ENCODE results near the gene CAPN5. TPM values are rescaled to one million over a fixed set of nuclear protein-coding genes. Genes with fewer than 3 reads are reported as not detected.

CAPN5 gene
- total and polyA plus RNA-seq, 5 donors = 2.9 to 6.9 (median 5.2) TPM

- no peak overlapping the region for H3K4me3 ChIP-seq (ENCODE audit: low read length)
- WGBS = 85% methylated on average over 3 of the region's 3 CpGs
- H3K4me1 ChIP-seq (ENCODE audit: control insufficient read depth, insufficient read depth, low read length) = no peaks in the 10 kb centered on the region
- no peaks in the 10 kb centered on the region for H3K27me3 ChIP-seq (ENCODE audit: control insufficient read depth, insufficient read depth)
- ATAC-seq = no peak
- H3K9me3 ChIP-seq (ENCODE audit: control insufficient read depth, low read length) = no peaks in the 10 kb centered on the region
- no peak overlapping the region for H3K27ac ChIP-seq (ENCODE audit: low read length)
- intact Hi-C loops (cut with DNase I) = loop anchor here in 1 of 4 donors (10.0 kb wide), 1 partner anchor 297 kb away; no protein-coding TSS in a partner anchor
- no peak for DNase-seq
Observed at GRCh38 chr11:77031599-77031998, 35.2 kb upstream of the CAPN5 start.

- ATAC-seq = no peak
- Histone ChIP-seq H3K27ac (ENCODE audit: low read length) (no peak overlapping the region), H3K27me3 (ENCODE audit: control insufficient read depth, insufficient read depth) (no peaks in the 10 kb centered on the region), H3K4me1 (ENCODE audit: control insufficient read depth, insufficient read depth, low read length) (peaks cover 4% of the 10 kb centered on the region), H3K4me3 (ENCODE audit: low read length) (no peak overlapping the region), H3K9me3 (ENCODE audit: control insufficient read depth, low read length) (no peaks in the 10 kb centered on the region)
- intact Hi-C loops (cut with DNase I) = loop anchor here in 1 of 4 donors (10.0 kb wide), 1 partner anchor 300 kb away; no protein-coding TSS in a partner anchor
- DNase-seq = no peak
- WGBS = 81% methylated on average over 2 of the region's 2 CpGs
Observed at GRCh38 chr11:77035039-77035438, 31.7 kb upstream of the CAPN5 start.

GRCh38 chr11:77035580-77035979, 31.2 kb upstream of the CAPN5 start:
- Histone ChIP-seq H3K4me3 (ENCODE audit: low read length) (no peak overlapping the region), H3K4me1 (ENCODE audit: control insufficient read depth, insufficient read depth, low read length) (peaks cover 5% of the 10 kb centered on the region), H3K9me3 (ENCODE audit: control insufficient read depth, low read length) (no peaks in the 10 kb centered on the region), H3K27me3 (ENCODE audit: control insufficient read depth, insufficient read depth) (no peaks in the 10 kb centered on the region), H3K27ac (ENCODE audit: low read length) (no peak overlapping the region)
- intact Hi-C loops (cut with DNase I) = loop anchor here in 1 of 4 donors (10.0 kb wide), 1 partner anchor 301 kb away; no protein-coding TSS in a partner anchor
- DNase-seq = no peak
- WGBS = 47% methylated on average over 5 of the region's 5 CpGs
- no peak for ATAC-seq

GRCh38 chr11:77036398-77036797, 30.4 kb upstream of the CAPN5 start:
- ATAC-seq (no peak), DNase-seq (no peak)
- H3K27me3 ChIP-seq (ENCODE audit: control insufficient read depth, insufficient read depth) = no peaks in the 10 kb centered on the region
- H3K4me3 ChIP-seq (ENCODE audit: low read length) = no peak overlapping the region
- H3K27ac ChIP-seq (ENCODE audit: low read length) = no peak overlapping the region
- intact Hi-C loops (cut with DNase I) = loop anchor here in 1 of 4 donors (10.0 kb wide), 1 partner anchor 302 kb away; no protein-coding TSS in a partner anchor
- no peaks in the 10 kb centered on the region for H3K9me3 ChIP-seq (ENCODE audit: control insufficient read depth, low read length)
- H3K4me1 ChIP-seq (ENCODE audit: control insufficient read depth, insufficient read depth, low read length) = peaks cover 5% of the 10 kb centered on the region
- WGBS = 61% methylated on average over 5 of the region's 5 CpGs

GRCh38 chr11:77037057-77037456, 29.7 kb upstream of the CAPN5 start:
- Histone ChIP-seq H3K27me3 (ENCODE audit: control insufficient read depth, insufficient read depth) (no peaks in the 10 kb centered on the region), H3K4me3 (ENCODE audit: low read length) (no peak overlapping the region), H3K4me1 (ENCODE audit: control insufficient read depth, insufficient read depth, low read length) (peaks cover 5% of the 10 kb centered on the region), H3K9me3 (ENCODE audit: control insufficient read depth, low read length) (no peaks in the 10 kb centered on the region), H3K27ac (ENCODE audit: low read length) (no peak overlapping the region)
- no peak for DNase-seq
- no peak for ATAC-seq
- intact Hi-C loops (cut with DNase I) = loop anchor here in 1 of 4 donors (10.0 kb wide), 1 partner anchor 302 kb away; no protein-coding TSS in a partner anchor
- WGBS = 86% methylated on average over 10 of the region's 10 CpGs

GRCh38 chr11:77038029-77038824, 28.5 kb upstream of the CAPN5 start:
- 84% methylated on average over 10 of the region's 10 CpGs for WGBS
- Histone ChIP-seq H3K4me1 (ENCODE audit: control insufficient read depth, insufficient read depth, low read length) (peaks cover 5% of the 10 kb centered on the region), H3K27me3 (ENCODE audit: control insufficient read depth, insufficient read depth) (no peaks in the 10 kb centered on the region), H3K4me3 (ENCODE audit: low read length) (no peak overlapping the region), H3K9me3 (ENCODE audit: control insufficient read depth, low read length) (no peaks in the 10 kb centered on the region), H3K27ac (ENCODE audit: low read length) (no peak overlapping the region)
- no peak for DNase-seq
- no peak for ATAC-seq
- intact Hi-C loops (cut with DNase I) = loop anchor here in 1 of 4 donors (10.0 kb wide), 1 partner anchor 303 kb away; no protein-coding TSS in a partner anchor

- Histone ChIP-seq H3K4me1 (ENCODE audit: control insufficient read depth, insufficient read depth, low read length) (peaks cover 5% of the 10 kb centered on the region), H3K27ac (ENCODE audit: low read length) (no peak overlapping the region), H3K9me3 (ENCODE audit: control insufficient read depth, low read length) (no peaks in the 10 kb centered on the region), H3K27me3 (ENCODE audit: control insufficient read depth, insufficient read depth) (no peaks in the 10 kb centered on the region), H3K4me3 (ENCODE audit: low read length) (no peak overlapping the region)
- peak in 1 of 2 donors; percentile 8 for ATAC-seq
- WGBS = 68% methylated on average over 16 of the region's 16 CpGs
- no peak for DNase-seq
- intact Hi-C loops (cut with DNase I) = loop anchor here in 1 of 4 donors (10.0 kb wide), 1 partner anchor 304 kb away; no protein-coding TSS in a partner anchor
Observed at GRCh38 chr11:77038825-77039326, 27.9 kb upstream of the CAPN5 start.

- H3K27ac ChIP-seq (ENCODE audit: low read length) = no peak overlapping the region
- H3K27me3 ChIP-seq (ENCODE audit: control insufficient read depth, insufficient read depth) = no peaks in the 10 kb centered on the region
- H3K4me3 ChIP-seq (ENCODE audit: low read length) = peak overlapping the region; percentile 20
- intact Hi-C loops (cut with DNase I) = loop anchor here in 2 of 4 donors (10.0 kb wide), 2 partner anchors 145 to 305 kb away; no protein-coding TSS in a partner anchor
- H3K9me3 ChIP-seq (ENCODE audit: control insufficient read depth, low read length) = no peaks in the 10 kb centered on the region
- ATAC-seq = peak; percentile 35 to 58
- H3K4me1 ChIP-seq (ENCODE audit: control insufficient read depth, insufficient read depth, low read length) = peaks cover 5% of the 10 kb centered on the region
- peak; percentile 32 to 80 (median 71) for DNase-seq
- WGBS = 11% methylated on average over 109 of the region's 109 CpGs
Observed at GRCh38 chr11:77039491-77040400, 27.0 kb upstream of the CAPN5 start.

GRCh38 chr11:77040401-77040777, 26.4 kb upstream of the CAPN5 start:
- H3K27ac ChIP-seq (ENCODE audit: low read length) = no peak overlapping the region
- H3K4me1 ChIP-seq (ENCODE audit: control insufficient read depth, insufficient read depth, low read length) = peaks cover 5% of the 10 kb centered on the region
- no peak for DNase-seq
- 66% methylated on average over 37 of the region's 37 CpGs for WGBS
- no peak for ATAC-seq
- H3K27me3 ChIP-seq (ENCODE audit: control insufficient read depth, insufficient read depth) = no peaks in the 10 kb centered on the region
- H3K9me3 ChIP-seq (ENCODE audit: control insufficient read depth, low read length) = no peaks in the 10 kb centered on the region
- no peak overlapping the region for H3K4me3 ChIP-seq (ENCODE audit: low read length)
- intact Hi-C loops (cut with DNase I) = loop anchor here in 2 of 4 donors (10.0 kb wide), 1 partner anchor 144 kb away; no protein-coding TSS in a partner anchor

- Histone ChIP-seq H3K9me3 (ENCODE audit: control insufficient read depth, low read length) (no peaks in the 10 kb centered on the region), H3K27me3 (ENCODE audit: control insufficient read depth, insufficient read depth) (no peaks in the 10 kb centered on the region)
- intact Hi-C loops (cut with DNase I) = loop anchor here in 2 of 4 donors (10.0 kb wide), 1 partner anchor 144 kb away; no protein-coding TSS in a partner anchor
Observed at GRCh38 chr11:77040889-77041288, 25.9 kb upstream of the CAPN5 start.

More at GRCh38 chr11:77040889-77041288, 25.9 kb upstream of the CAPN5 start:
- ATAC-seq = no peak
- Histone ChIP-seq H3K4me3 (ENCODE audit: low read length) (no peak overlapping the region), H3K4me1 (ENCODE audit: control insufficient read depth, insufficient read depth, low read length) (peaks cover 5% of the 10 kb centered on the region), H3K27ac (ENCODE audit: low read length) (no peak overlapping the region)
- no peak for DNase-seq
- 92% methylated on average over 13 of the region's 13 CpGs for WGBS
